ENCODE results near the gene ORAI3. TPM values are rescaled to one million over a fixed set of nuclear protein-coding genes. Genes with fewer than 3 reads are reported as not detected.

Gene ORAI3
- total and polyA plus RNA-seq, 2 of the 13 experiments (the other 11 are each of a cell fraction or from before 2014, with no cell fraction given): 11.4 to 32.0 TPM

- TF ChIP-seq ATF7-NPFF (CRISPR knock-in tag; IDR thresholded peaks at IDR 0.05; ENCODE audit: low read depth) (peak; percentile 62; the same call in 1 of the 2 replicates), ZNF629 (CRISPR knock-in tag; conservative IDR thresholded peaks at IDR 0.05) (peak; percentile 5; the same call in 1 of the 2 replicates), ZNF143 (CRISPR knock-in tag; IDR thresholded peaks at IDR 0.05) (no peak), NR1H2 (CRISPR knock-in tag; IDR thresholded peaks at IDR 0.05; ENCODE audit: borderline replicate concordance, low read depth) (no peak), MIER3 (CRISPR knock-in tag; IDR thresholded peaks at IDR 0.05; ENCODE audit: borderline replicate concordance) (no peak), TBX3 (IDR thresholded peaks at IDR 0.05; ENCODE audit: borderline replicate concordance) (no peak), ZMYM2 (CRISPR knock-in tag; IDR thresholded peaks at IDR 0.05) (no peak), MATR3 (CRISPR knock-in tag; IDR thresholded peaks at IDR 0.05) (no peak), ZNF260 (CRISPR knock-in tag; IDR thresholded peaks at IDR 0.05; ENCODE audit: borderline replicate concordance, low read depth) (no peak), NBN (conservative IDR thresholded peaks at IDR 0.05) (no peak), HOXA7 (CRISPR knock-in tag; IDR thresholded peaks at IDR 0.05) (no peak), ZNF780A (CRISPR knock-in tag; IDR thresholded peaks at IDR 0.05) (0 out of 2 replicates have a peak, but pooled peaks have one; percentile 75), PTBP1 (IDR thresholded peaks at IDR 0.05; ENCODE audit: low read depth, low read length, poor library complexity, severe bottlenecking) (peak; percentile 88), MYNN (CRISPR knock-in tag; IDR thresholded peaks at IDR 0.05; ENCODE audit: low read depth) (no peak), PATZ1 (CRISPR knock-in tag; IDR thresholded peaks at IDR 0.05) (peak; percentile 85), RARG (CRISPR knock-in tag; IDR thresholded peaks at IDR 0.05; ENCODE audit: low read depth) (no peak; the same call in 1 of the 2 replicates), RCOR2 (CRISPR knock-in tag; IDR thresholded peaks at IDR 0.05) (no peak), ZNF740 (CRISPR knock-in tag; IDR thresholded peaks at IDR 0.05) (peak; percentile 96), NR2C2 (CRISPR knock-in tag; IDR thresholded peaks at IDR 0.05; ENCODE audit: borderline replicate concordance) (no peak; the same call in 1 of the 2 replicates), ZNF230 (CRISPR knock-in tag; IDR thresholded peaks at IDR 0.05) (no peak), PRMT3 (CRISPR knock-in tag; IDR thresholded peaks at IDR 0.05; ENCODE audit: borderline replicate concordance, low read depth) (no peak), ZNF180 (CRISPR knock-in tag; IDR thresholded peaks at IDR 0.05; ENCODE audit: borderline replicate concordance, low read depth) (no peak), PITX1 (CRISPR knock-in tag; IDR thresholded peaks at IDR 0.05) (no peak), AKAP8 (CRISPR knock-in tag; IDR thresholded peaks at IDR 0.05) (peak; percentile 88; the same call in 1 of the 2 replicates), IKZF4 (CRISPR knock-in tag; IDR thresholded peaks at IDR 0.05; ENCODE audit: borderline replicate concordance, low read depth, not compliant biosample characterization) (no peak), FIP1L1 (IDR thresholded peaks at IDR 0.05; ENCODE audit: borderline replicate concordance, insufficient read depth, low read depth, low read length) (no peak), E2F1 (CRISPR knock-in tag; IDR thresholded peaks at IDR 0.05) (peak; percentile 49; the same call in 1 of the 2 replicates)
These were observed at the start of gene ORAI3 (continued) for GRCh38 chr16:30948667-30949649.
